ENCODE measurements around the gene MYOCOS. TPM values are rescaled to one million over a fixed set of nuclear protein-coding genes. Genes with fewer than 3 reads are reported as not detected.

The MYOCOS gene
- total and polyA plus RNA-seq, 12 donors = 0.06 TPM; not detected in 11

- Histone ChIP-seq H3K4me1 (replicated peaks in 1 of 2) (no peaks in the 10 kb centered on the region), H3K4me3 (no peak overlapping the region), H3K27ac (no peak overlapping the region), H3K36me3 (replicated peaks in 1 of 2) (no peaks in the 10 kb centered on the region), H3K27me3 (no peaks in the 10 kb centered on the region), H3K9me3 (replicated peaks in 1 of 3) (no peaks in the 10 kb centered on the region)
- TF ChIP-seq, protein P1, sequence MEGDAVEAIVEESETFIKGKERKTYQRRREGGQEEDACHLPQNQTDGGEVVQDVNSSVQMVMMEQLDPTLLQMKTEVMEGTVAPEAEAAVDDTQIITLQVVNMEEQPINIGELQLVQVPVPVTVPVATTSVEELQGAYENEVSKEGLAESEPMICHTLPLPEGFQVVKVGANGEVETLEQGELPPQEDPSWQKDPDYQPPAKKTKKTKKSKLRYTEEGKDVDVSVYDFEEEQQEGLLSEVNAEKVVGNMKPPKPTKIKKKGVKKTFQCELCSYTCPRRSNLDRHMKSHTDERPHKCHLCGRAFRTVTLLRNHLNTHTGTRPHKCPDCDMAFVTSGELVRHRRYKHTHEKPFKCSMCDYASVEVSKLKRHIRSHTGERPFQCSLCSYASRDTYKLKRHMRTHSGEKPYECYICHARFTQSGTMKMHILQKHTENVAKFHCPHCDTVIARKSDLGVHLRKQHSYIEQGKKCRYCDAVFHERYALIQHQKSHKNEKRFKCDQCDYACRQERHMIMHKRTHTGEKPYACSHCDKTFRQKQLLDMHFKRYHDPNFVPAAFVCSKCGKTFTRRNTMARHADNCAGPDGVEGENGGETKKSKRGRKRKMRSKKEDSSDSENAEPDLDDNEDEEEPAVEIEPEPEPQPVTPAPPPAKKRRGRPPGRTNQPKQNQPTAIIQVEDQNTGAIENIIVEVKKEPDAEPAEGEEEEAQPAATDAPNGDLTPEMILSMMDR (IDR thresholded peaks at IDR 0.05) = no peak
- no peak for TF ChIP-seq POLR2A (IDR thresholded peaks at IDR 0.05)
- no peak for DNase-seq
- 86 to 96% (median 94%) methylated on average over 5 of the region's 5 CpGs for WGBS, 4 donors
- intact Hi-C loops (cut with DNase I) = loop anchor here in 1 of 2 donors (10.0 kb wide), 1 partner anchor 104 kb away; no protein-coding TSS in a partner anchor
Observed at GRCh38 chr1:171661076-171661650, 39.1 kb downstream of the MYOCOS start.

DNA sequence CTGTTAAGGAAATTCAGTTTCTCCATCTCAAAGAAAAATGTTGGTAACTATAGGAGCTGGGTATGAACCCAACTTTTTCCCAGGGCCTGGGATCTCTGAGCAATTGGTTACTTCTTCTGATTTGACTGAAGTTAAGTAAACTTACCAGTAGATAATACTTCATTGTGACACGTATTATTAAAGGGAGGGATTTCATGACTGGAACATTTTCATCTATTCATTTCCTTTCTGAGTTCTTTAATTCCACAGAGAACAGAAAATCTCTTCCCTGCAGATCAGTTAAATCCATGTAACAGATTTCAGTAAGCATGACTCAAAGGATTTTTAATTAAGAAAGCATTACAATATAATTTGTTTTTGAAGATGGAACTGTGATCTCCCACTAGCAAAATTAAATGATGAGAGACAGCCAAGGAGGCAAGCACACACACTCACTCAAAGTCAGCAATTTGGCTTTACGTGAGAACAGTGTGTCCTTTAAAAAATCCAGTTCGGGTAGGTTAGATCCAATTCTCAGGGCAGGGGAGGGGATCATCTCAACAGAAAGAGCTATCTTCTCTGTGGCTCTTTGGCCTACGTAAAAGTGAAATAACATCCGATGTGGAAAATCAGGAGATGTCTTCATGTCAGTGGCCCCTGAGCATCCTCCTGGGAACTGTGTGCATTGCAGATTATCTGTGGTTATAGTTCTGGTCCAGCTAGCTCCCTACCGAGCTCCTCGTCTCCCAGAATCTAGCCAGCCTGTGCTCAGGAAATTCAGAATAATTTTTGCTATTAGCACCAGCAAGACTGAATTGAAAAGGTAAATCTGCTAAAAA lies 41.2 kb downstream of the MYOCOS start:
- Histone ChIP-seq H3K27ac (no peak overlapping the region), H3K4me3 (no peak overlapping the region), H3K9me3 (replicated peaks in 1 of 3) (no peaks in the 10 kb centered on the region), H3K36me3 (replicated peaks in 1 of 2) (no peaks in the 10 kb centered on the region), H3K27me3 (no peaks in the 10 kb centered on the region), H3K4me1 (replicated peaks in 1 of 2) (no peaks in the 10 kb centered on the region)
- intact Hi-C loops (cut with DNase I) = loop anchor here in 1 of 2 donors (10.0 kb wide), 1 partner anchor 102 kb away; no protein-coding TSS in a partner anchor
- WGBS, 4 donors = 60 to 71% (median 67%) methylated on average over 7 of the region's 7 CpGs
- TF ChIP-seq, protein P1 (IDR thresholded peaks at IDR 0.05) = no peak
- no peak for TF ChIP-seq POLR2A (IDR thresholded peaks at IDR 0.05)
- no peak for DNase-seq

DNA sequence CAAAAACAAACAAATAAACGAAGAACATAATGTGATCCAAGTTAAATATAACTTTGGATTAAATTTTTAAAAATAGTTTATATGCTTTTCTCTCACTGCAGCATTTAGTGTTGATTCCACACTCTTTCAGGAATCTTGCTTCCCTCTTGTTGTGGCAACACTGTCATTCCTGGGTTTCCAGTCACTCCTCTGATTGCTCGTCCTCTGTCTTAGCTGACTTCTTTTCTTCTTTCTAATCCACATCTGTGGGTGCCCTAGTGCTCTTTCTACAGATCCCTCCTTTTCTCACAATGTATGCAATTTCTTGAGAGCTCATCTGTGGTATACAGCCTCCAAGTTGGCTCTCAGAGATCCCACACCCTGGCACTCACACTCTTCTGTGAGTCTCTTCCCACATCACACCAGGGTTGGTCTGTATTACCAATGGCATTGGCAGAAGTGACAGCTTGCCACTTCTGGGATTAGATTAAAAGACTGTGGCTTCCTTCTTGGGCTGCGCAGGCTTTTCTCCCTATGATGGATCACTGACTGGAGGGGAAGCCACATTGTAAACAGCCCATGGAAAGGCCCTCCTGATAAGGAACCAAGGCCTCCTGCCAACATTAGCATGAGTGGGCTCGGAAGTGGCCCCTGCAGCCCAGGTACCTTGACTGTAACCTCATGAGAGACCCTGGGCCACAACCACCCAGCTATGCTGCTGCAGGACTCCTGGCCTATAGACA lies 42.0 kb downstream of the MYOCOS start:
- Histone ChIP-seq H3K36me3 (replicated peaks in 1 of 2) (no peaks in the 10 kb centered on the region), H3K4me3 (no peak overlapping the region), H3K9me3 (replicated peaks in 1 of 3) (no peaks in the 10 kb centered on the region), H3K27ac (peak overlapping the region in 1 of 5 donors; percentile 46), H3K4me1 (replicated peaks in 1 of 2) (no peaks in the 10 kb centered on the region), H3K27me3 (no peaks in the 10 kb centered on the region)
- intact Hi-C loops (cut with DNase I) = loop anchor here in 1 of 2 donors (10.0 kb wide), 1 partner anchor 101 kb away; no protein-coding TSS in a partner anchor
- DNase-seq = no peak
- WGBS, 4 donors = 48 to 70% (median 62%) methylated on average over 3 to 4 of the region's 4 CpGs
- TF ChIP-seq, protein P1 (IDR thresholded peaks at IDR 0.05) = no peak

GRCh38 chr1:171664976-171665375 lies 42.9 kb downstream of the MYOCOS start:
- Histone ChIP-seq H3K4me1 (replicated peaks in 1 of 2) (no peaks in the 10 kb centered on the region), H3K27ac (no peak overlapping the region), H3K36me3 (replicated peaks in 1 of 2) (no peaks in the 10 kb centered on the region), H3K9me3 (replicated peaks in 1 of 3) (no peaks in the 10 kb centered on the region), H3K4me3 (no peak overlapping the region), H3K27me3 (no peaks in the 10 kb centered on the region)
- TF ChIP-seq, protein P1 (IDR thresholded peaks at IDR 0.05) = no peak
- TF ChIP-seq POLR2A (IDR thresholded peaks at IDR 0.05) = no peak
- intact Hi-C loops (cut with DNase I) = loop anchor here in 1 of 2 donors (10.0 kb wide), 1 partner anchor 100 kb away; no protein-coding TSS in a partner anchor
- DNase-seq = no peak
